Rectal smooth muscle tissue (tissue), 1 donor: ENCODE measurements around the gene PKP2.
A peak's percentile ranks its signal among the peaks of the same experiment; 100 is the strongest.

ENCODE experiments used
- H3K27ac ChIP-seq: one replicate; pipeline ENCODE4 v1.7.0; 2013; ENCODE audit warnings: low read depth, low read length, inconsistent platforms
- H3K27me3 ChIP-seq: one replicate; pipeline ENCODE4 v1.7.0; 2013; ENCODE audit warnings: low read length; ENCODE audit not compliant: control insufficient read depth, insufficient read depth
- H3K36me3 ChIP-seq: one replicate; pipeline ENCODE4 v1.7.0; 2013; ENCODE audit warnings: low read length; ENCODE audit not compliant: control insufficient read depth, insufficient read depth
- H3K4me1 ChIP-seq: one replicate; pipeline ENCODE4 v1.7.0; 2013; ENCODE audit warnings: low read length; ENCODE audit not compliant: control insufficient read depth, insufficient read depth
- H3K4me3 ChIP-seq: one replicate; pipeline ENCODE4 v1.7.0; 2013; ENCODE audit warnings: low read length
- H3K9ac ChIP-seq: one replicate; pipeline ENCODE4 v1.7.0; 2013; ENCODE audit warnings: low read length

Gene PKP2

GRCh38 chr12:32783029-32783428 is 113.5 kb downstream of the PKP2 start:
- Histone ChIP-seq H3K27me3 (no peaks in the 10 kb centered on the region), H3K4me1 (no peaks in the 10 kb centered on the region), H3K27ac (no peak overlapping the region), H3K9ac (no peak overlapping the region), H3K4me3 (no peak overlapping the region), H3K36me3 (no peaks in the 10 kb centered on the region)

DNA sequence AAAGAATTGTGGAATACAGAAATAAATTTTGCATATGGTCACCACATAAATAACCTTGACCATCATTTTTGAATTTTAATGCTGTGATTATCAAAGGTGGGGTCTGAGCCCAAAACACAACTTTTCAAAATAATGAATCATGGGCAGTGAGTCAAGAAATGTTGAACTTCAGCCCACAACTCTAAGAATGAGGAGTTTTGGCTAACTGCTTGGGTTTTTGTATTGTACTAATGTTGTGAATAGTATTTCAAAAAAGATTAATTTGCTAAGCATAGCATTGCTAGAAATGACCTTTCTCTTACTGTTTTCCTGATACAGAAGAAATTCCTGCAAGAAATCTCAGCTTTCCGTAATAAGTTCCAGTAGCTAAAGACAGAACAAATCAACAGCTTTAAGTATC is 116.5 kb downstream of the PKP2 start:
- Histone ChIP-seq H3K27me3 (no peaks in the 10 kb centered on the region), H3K36me3 (no peaks in the 10 kb centered on the region), H3K4me3 (no peak overlapping the region), H3K4me1 (no peaks in the 10 kb centered on the region), H3K9ac (no peak overlapping the region), H3K27ac (no peak overlapping the region)

GRCh38 chr12:32777691-32778175 is 118.8 kb downstream of the PKP2 start:
- H3K4me1 ChIP-seq, result no peaks in the 10 kb centered on the region
- H3K27me3 ChIP-seq, result no peaks in the 10 kb centered on the region
- no peak overlapping the region for H3K4me3 ChIP-seq
- no peak overlapping the region for H3K9ac ChIP-seq
- no peaks in the 10 kb centered on the region for H3K36me3 ChIP-seq
- H3K27ac ChIP-seq, result no peak overlapping the region

DNA sequence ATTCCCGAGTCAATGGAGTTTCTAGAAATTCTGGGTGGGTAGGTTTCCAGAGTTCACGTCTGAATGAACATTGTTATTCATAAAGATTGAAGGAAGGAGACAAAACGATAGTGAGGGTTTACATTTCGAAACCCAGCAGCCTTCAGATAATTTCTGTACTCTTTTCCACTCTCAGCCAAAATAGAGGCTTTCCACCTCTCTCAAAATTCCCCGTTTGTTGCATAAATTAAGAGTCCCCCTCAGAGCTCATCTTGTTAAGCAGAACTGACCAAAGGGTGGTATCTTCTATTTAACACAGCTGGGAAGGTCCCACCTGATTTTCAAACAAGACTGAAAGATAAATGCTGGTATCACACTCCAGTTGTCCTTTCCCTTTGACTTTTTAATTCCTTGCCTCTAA is 119.4 kb downstream of the PKP2 start:
- no peaks in the 10 kb centered on the region for H3K4me1 ChIP-seq

GRCh38 chr12:32776258-32776657 is 120.3 kb downstream of the PKP2 start:
- no peaks in the 10 kb centered on the region for H3K27me3 ChIP-seq
- no peak overlapping the region for H3K27ac ChIP-seq
- no peak overlapping the region for H3K9ac ChIP-seq
- H3K4me3 ChIP-seq, result no peak overlapping the region
- H3K4me1 ChIP-seq, result no peaks in the 10 kb centered on the region
- H3K36me3 ChIP-seq, result no peaks in the 10 kb centered on the region

More for the DNA sequence above, 119.4 kb downstream of the PKP2 start:
- Histone ChIP-seq H3K27me3 (no peaks in the 10 kb centered on the region), H3K27ac (no peak overlapping the region), H3K9ac (no peak overlapping the region), H3K4me3 (no peak overlapping the region), H3K36me3 (no peaks in the 10 kb centered on the region)

GRCh38 chr12:32773691-32774090 is 122.9 kb downstream of the PKP2 start:
- H3K27me3 ChIP-seq, result no peaks in the 10 kb centered on the region
- no peak overlapping the region for H3K9ac ChIP-seq
- H3K4me3 ChIP-seq, result no peak overlapping the region
- no peaks in the 10 kb centered on the region for H3K36me3 ChIP-seq
- no peaks in the 10 kb centered on the region for H3K4me1 ChIP-seq
- H3K27ac ChIP-seq, result no peak overlapping the region

DNA sequence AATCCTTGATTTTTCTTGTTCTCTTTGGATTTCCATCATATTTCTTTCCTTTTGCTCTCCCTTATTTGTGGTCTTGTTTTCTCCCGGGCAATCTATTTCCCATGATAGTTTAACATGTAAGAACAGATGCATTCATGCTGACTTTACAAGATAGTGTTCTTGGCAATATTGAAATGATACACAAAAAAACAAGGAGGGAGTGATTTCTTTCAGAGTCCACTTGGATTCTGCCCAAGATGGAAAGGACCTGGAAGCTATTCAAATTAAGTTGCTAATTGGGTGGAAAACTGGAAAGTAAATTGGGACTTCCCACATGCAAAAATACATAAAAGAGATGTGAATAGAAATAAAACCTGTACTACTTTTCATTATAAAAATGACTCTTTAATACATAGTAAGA is 126.4 kb downstream of the PKP2 start:
- no peak overlapping the region for H3K9ac ChIP-seq
- H3K4me1 ChIP-seq, result no peaks in the 10 kb centered on the region
- no peaks in the 10 kb centered on the region for H3K27me3 ChIP-seq
- no peak overlapping the region for H3K27ac ChIP-seq
- no peaks in the 10 kb centered on the region for H3K36me3 ChIP-seq
- H3K4me3 ChIP-seq, result no peak overlapping the region

- Histone ChIP-seq H3K9ac (no peak overlapping the region), H3K27ac (no peak overlapping the region), H3K4me1 (no peaks in the 10 kb centered on the region), H3K36me3 (no peaks in the 10 kb centered on the region), H3K4me3 (no peak overlapping the region), H3K27me3 (no peaks in the 10 kb centered on the region)
Observed at GRCh38 chr12:32768518-32768917, 128.1 kb downstream of the PKP2 start.

- Histone ChIP-seq H3K9ac (no peak overlapping the region), H3K4me1 (no peaks in the 10 kb centered on the region), H3K4me3 (no peak overlapping the region)
Observed at GRCh38 chr12:32765906-32766305, 130.7 kb downstream of the PKP2 start.

DNA sequence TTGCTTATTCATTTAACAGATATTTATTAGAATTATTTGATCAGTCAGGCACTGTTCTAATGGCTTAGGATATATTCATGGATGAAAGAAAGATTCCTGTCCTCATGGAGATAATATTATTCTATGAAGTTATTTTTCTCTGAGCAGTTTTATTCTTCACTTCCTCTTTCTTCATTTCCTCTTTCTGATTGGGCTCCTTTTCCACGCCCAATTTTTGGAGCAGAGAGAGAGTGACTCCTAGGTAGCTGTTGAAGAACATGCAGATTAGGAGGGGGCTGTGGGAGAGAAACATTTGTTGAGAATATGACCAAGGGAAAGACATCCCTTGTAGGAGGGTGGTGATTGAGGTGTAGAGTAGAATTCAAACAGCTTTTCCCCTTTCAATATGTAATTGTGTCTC is 134.9 kb downstream of the PKP2 start:
- H3K4me3 ChIP-seq, result no peak overlapping the region
- no peaks in the 10 kb centered on the region for H3K36me3 ChIP-seq
- no peaks in the 10 kb centered on the region for H3K27me3 ChIP-seq
- no peaks in the 10 kb centered on the region for H3K4me1 ChIP-seq
- no peak overlapping the region for H3K9ac ChIP-seq
- H3K27ac ChIP-seq, result no peak overlapping the region

More at GRCh38 chr12:32765906-32766305, 130.7 kb downstream of the PKP2 start:
- H3K36me3 ChIP-seq, result no peaks in the 10 kb centered on the region
- no peaks in the 10 kb centered on the region for H3K27me3 ChIP-seq
- H3K27ac ChIP-seq, result no peak overlapping the region

DNA sequence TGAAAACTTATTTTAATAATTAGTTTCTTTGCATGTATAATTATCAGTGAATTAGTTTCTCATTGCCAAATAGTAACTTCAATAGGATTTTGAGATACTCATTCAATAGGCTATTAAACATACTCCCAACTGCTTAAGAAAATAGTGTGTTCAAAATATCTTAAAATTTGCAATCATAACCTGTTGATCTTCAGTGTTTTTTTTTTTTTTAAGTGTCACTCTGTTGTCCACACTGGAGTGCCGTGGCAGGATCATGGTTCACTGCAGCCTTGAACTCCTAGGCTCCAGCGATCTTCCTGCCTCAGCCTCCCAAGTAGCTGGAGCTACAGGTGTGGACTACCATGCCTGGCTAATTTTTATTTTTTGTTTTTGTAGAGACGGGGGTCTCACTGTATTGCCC is 139.4 kb downstream of the PKP2 start:
- no peak overlapping the region for H3K27ac ChIP-seq

DNA sequence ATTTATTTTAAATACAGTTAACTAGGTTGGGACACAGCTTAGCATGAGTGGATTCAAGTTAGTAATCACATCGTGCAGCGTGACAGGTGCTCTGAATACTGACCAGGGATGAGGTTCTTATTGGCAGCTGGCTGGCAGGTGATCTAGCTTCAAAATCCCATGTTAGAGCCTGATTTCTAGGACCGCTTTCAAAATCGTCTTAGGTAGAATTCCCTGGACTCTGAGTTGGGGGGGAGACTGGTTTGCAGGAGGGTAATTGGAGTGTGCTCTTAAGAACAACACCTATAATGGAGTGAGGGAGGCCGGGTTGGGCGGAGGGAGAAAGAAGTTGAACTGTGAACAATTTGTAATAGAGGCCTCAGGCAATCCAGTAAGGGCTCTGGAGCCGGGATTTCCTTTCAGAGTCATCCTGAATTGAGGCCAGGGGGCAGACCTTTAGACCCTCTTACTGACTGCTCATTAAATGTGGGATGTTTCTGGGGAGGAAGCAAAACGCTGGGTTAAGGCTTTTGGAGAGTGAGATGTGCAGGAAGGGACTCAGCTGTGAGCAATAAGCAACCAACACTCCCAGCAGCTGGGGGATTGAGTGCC is 140.0 kb downstream of the PKP2 start:
- H3K4me3 ChIP-seq, result peak overlapping the region; percentile 85
- H3K9ac ChIP-seq, result no peak overlapping the region

More for the DNA sequence above, 139.4 kb downstream of the PKP2 start:
- Histone ChIP-seq H3K27me3 (no peaks in the 10 kb centered on the region), H3K4me1 (no peaks in the 10 kb centered on the region), H3K36me3 (no peaks in the 10 kb centered on the region), H3K9ac (no peak overlapping the region), H3K4me3 (no peak overlapping the region)

More for the DNA sequence above, 140.0 kb downstream of the PKP2 start:
- H3K36me3 ChIP-seq, result peaks cover 4% of the 10 kb centered on the region
- H3K4me1 ChIP-seq, result no peaks in the 10 kb centered on the region
- H3K27ac ChIP-seq, result no peak overlapping the region
- no peaks in the 10 kb centered on the region for H3K27me3 ChIP-seq
